HepG2 (cell line): ENCODE results near the gene ANKRD39. TPM values are rescaled to one million over a fixed set of nuclear protein-coding genes. Genes with fewer than 3 reads are reported as not detected.

Experiments used
- ATF6 ChIP-seq: sonication (generic); formaldehyde crosslinking; conservative IDR thresholded peaks from 2 replicates; pipeline ENCODE4 v1.4.0; 2020; ENCODE audit warnings: missing genetic modification reagents
- BRD4 ChIP-seq: sonication (generic); formaldehyde crosslinking; IDR thresholded peaks from 2 replicates; pipeline ENCODE4 v1.4.0; 2020; ENCODE audit warnings: missing genetic modification reagents
- HDAC2 ChIP-seq: sonication (generic); formaldehyde crosslinking; IDR thresholded peaks from 2 replicates; pipeline ENCODE4 v1.4.0; 2020; ENCODE audit warnings: missing genetic modification reagents
- NCOA1 ChIP-seq: sonication (generic); formaldehyde crosslinking; IDR thresholded peaks from 2 replicates; pipeline ENCODE4 v1.9.0; 2021; ENCODE audit warnings: missing genetic modification reagents
- NCOA2 ChIP-seq: sonication (generic); formaldehyde crosslinking; IDR thresholded peaks from 2 replicates; pipeline ENCODE4 v1.8.0; 2022; ENCODE audit warnings: inconsistent platforms
- NCOA5 ChIP-seq: sonication (generic); formaldehyde crosslinking; IDR thresholded peaks from 2 replicates; pipeline ENCODE4 v1.4.0; 2020; ENCODE audit warnings: missing genetic modification reagents
- RFX5 ChIP-seq: IDR thresholded peaks from 2 replicates; pipeline ENCODE4 v1.6.1; 2011; ENCODE audit warnings: low read depth, low read length, improper control_type of control experiment
- SMARCE1 ChIP-seq: fragments of 450-650 bp; IDR thresholded peaks from 2 replicates; pipeline ENCODE4 v1.6.1; 2017; ENCODE audit warnings: borderline replicate concordance
- TARDBP ChIP-seq: sonication (generic); formaldehyde crosslinking; IDR thresholded peaks from 2 replicates; pipeline ENCODE4 v1.8.0; 2022; ENCODE audit warnings: mild to moderate bottlenecking, missing genetic modification reagents
- THYN1 ChIP-seq: sonication (generic); formaldehyde crosslinking; IDR thresholded peaks from 2 replicates; pipeline ENCODE4 v1.8.1; 2023; ENCODE audit warnings: low read depth, mild to moderate bottlenecking, moderate library complexity, missing genetic modification reagents, borderline replicate concordance
- TRIM22 ChIP-seq: fragments of 450-650 bp; IDR thresholded peaks from 2 replicates; pipeline ENCODE4 v1.6.1; 2017
- ZBTB26 ChIP-seq: IDR thresholded peaks from 2 replicates; pipeline ENCODE4 v1.6.1; 2016; ENCODE audit warnings: missing compliant biosample characterization, missing genetic modification reagents, borderline replicate concordance
- ZBTB42 ChIP-seq: sonication (generic); formaldehyde crosslinking; IDR thresholded peaks from 2 replicates; pipeline ENCODE4 v1.5.0; 2020; ENCODE audit warnings: mild to moderate bottlenecking, missing genetic modification reagents
- ZNF12 ChIP-seq: sonication (generic); formaldehyde crosslinking; IDR thresholded peaks from 2 replicates; pipeline ENCODE4 v1.5.0; 2020; ENCODE audit warnings: missing genetic modification reagents
- ZNF331 ChIP-seq: sonication (generic); formaldehyde crosslinking; IDR thresholded peaks from 2 replicates; pipeline ENCODE4 v1.4.0; 2020; ENCODE audit warnings: missing genetic modification reagents
- ZNF33B ChIP-seq: sonication (generic); formaldehyde crosslinking; IDR thresholded peaks from 2 replicates; pipeline ENCODE4 v1.5.1; 2020; ENCODE audit warnings: mild to moderate bottlenecking, missing genetic modification reagents
- ZNF547 ChIP-seq: sonication (generic); formaldehyde crosslinking; IDR thresholded peaks from 2 replicates; pipeline ENCODE4 v1.5.1; 2020; ENCODE audit warnings: mild to moderate bottlenecking, missing genetic modification reagents
- ZNF775 ChIP-seq: sonication (generic); formaldehyde crosslinking; IDR thresholded peaks from 2 replicates; pipeline ENCODE4 v1.4.0; 2020; ENCODE audit warnings: missing genetic modification reagents, mild to moderate bottlenecking, moderate library complexity, borderline replicate concordance
- polyA plus RNA-seq, 8 experiments: library from polyadenylated mRNA; depleted of rRNA in 3 of 8; stranded (reverse) in 7 of 8; unstranded in 1 of 8; fragments of >200 nt; fragmentation: Illumina TruSeq in 4 of 8; extraction: Trizol in 4 of 8; gene quantifications; 2 replicates each; pipeline versions ENCODE4 v1.2.1 to v1.2.3, GENCODE V29; 2011 to 2016; ENCODE audit warnings: low read depth in 4 of 8, missing spikeins in 1 of 8, mixed read lengths in 1 of 8; ENCODE audit not compliant: insufficient read depth in 1 of 8
- total RNA-seq, 5 experiments: library from RNA; depleted of rRNA; stranded (reverse); fragments of >200 nt; fragmentation: Illumina TruSeq; extraction: Trizol; gene quantifications; 2 replicates each; pipeline ENCODE4 v1.2.3, GENCODE V29; 2016; ENCODE audit warnings: low read depth in 1 of 5
- TF ChIP-seq, protein P1 (sequence below): IDR thresholded peaks from 2 replicates; pipeline ENCODE4 v1.6.1; 2016; ENCODE audit warnings: mild to moderate bottlenecking
- TF ChIP-seq, protein P2 (sequence below): sonication (generic); formaldehyde crosslinking; IDR thresholded peaks from 2 replicates; pipeline ENCODE4 v1.4.0; 2020; ENCODE audit warnings: mild to moderate bottlenecking, missing genetic modification reagents
- TF ChIP-seq, protein P3 (sequence below), 2 experiments: fragments of 450-650 bp in 1 of 2; sonication (generic) in 1 of 2; formaldehyde crosslinking; IDR thresholded peaks; 2 replicates each; pipeline versions ENCODE4 v1.5.0 to v1.8.0; 2020 to 2022; ENCODE audit warnings: mild to moderate bottlenecking in 1 of 2, missing genetic modification reagents in 1 of 2

The ANKRD39 gene
- total and polyA plus RNA-seq, 2 of the 13 experiments (the other 11 are each of a cell fraction or from before 2014, with no cell fraction given): 23.2 to 24.8 TPM

DNA sequence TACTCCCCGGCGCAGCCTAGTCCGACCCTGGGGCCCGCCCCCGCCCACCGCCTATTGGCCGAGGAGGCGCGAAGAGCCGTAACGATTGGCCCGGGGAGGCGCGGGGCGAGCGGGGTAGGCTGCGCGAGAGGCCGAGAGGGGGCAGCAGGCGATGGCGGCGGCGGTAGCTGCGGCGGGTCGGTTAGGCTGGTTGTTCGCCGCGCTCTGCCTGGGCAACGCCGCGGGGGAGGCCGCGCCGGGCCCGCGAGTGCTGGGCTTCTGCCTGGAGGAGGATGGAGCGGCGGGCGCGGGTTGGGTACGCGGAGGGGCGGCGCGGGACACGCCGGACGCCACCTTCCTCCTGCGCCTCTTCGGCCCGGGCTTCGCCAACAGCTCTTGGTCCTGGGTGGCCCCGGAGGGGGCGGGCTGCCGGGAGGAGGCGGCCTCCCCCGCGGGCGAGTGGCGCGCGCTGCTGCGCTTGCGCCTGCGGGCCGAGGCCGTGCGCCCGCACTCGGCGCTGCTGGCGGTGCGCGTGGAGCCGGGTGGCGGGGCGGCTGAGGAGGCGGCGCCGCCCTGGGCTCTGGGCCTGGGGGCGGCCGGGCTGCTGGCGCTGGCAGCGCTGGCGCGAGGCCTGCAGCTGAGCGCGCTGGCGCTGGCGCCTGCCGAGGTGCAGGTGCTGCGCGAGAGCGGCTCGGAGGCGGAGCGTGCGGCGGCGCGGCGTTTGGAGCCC, 41.5 kb downstream of the ANKRD39 start, which contains the start of gene CNNM3 (continued):
- TF ChIP-seq TRIM22: no peak
- TF ChIP-seq NCOA5 (CRISPR knock-in tag): no peak
- peak; percentile 80; the same call in 1 of the 2 replicates for TF ChIP-seq ZNF331 (CRISPR knock-in tag)
- TF ChIP-seq ZBTB42: no peak
- no peak for TF ChIP-seq ZNF12 (CRISPR knock-in tag)
- TF ChIP-seq NCOA1 (CRISPR knock-in tag): no peak
- TF ChIP-seq, protein P1, sequence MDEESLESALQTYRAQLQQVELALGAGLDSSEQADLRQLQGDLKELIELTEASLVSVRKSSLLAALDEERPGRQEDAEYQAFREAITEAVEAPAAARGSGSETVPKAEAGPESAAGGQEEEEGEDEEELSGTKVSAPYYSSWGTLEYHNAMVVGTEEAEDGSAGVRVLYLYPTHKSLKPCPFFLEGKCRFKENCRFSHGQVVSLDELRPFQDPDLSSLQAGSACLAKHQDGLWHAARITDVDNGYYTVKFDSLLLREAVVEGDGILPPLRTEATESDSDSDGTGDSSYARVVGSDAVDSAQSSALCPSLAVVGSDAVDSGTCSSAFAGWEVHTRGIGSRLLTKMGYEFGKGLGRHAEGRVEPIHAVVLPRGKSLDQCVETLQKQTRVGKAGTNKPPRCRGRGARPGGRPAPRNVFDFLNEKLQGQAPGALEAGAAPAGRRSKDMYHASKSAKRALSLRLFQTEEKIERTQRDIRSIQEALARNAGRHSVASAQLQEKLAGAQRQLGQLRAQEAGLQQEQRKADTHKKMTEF: peak; percentile 62; the same call in 1 of the 2 replicates
- 0 out of 2 replicates have a peak, but pooled peaks have one; percentile 30 for TF ChIP-seq BRD4 (CRISPR knock-in tag)
- no peak; the same call in 1 of the 2 replicates for TF ChIP-seq NCOA2 (CRISPR knock-in tag)
- no peak for TF ChIP-seq HDAC2 (CRISPR knock-in tag)
- no peak for TF ChIP-seq SMARCE1
- TF ChIP-seq, protein P2, sequence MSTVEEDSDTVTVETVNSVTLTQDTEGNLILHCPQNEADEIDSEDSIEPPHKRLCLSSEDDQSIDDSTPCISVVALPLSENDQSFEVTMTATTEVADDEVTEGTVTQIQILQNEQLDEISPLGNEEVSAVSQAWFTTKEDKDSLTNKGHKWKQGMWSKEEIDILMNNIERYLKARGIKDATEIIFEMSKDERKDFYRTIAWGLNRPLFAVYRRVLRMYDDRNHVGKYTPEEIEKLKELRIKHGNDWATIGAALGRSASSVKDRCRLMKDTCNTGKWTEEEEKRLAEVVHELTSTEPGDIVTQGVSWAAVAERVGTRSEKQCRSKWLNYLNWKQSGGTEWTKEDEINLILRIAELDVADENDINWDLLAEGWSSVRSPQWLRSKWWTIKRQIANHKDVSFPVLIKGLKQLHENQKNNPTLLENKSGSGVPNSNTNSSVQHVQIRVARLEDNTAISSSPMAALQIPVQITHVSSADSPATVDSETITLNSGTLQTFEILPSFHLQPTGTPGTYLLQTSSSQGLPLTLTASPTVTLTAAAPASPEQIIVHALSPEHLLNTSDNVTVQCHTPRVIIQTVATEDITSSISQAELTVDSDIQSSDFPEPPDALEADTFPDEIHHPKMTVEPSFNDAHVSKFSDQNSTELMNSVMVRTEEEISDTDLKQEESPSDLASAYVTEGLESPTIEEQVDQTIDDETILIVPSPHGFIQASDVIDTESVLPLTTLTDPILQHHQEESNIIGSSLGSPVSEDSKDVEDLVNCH: 0 out of 2 replicates have a peak, but pooled peaks have one; percentile 60
- no peak; the same call in 1 of the 2 replicates for TF ChIP-seq ZNF33B (CRISPR knock-in tag)
- peak; percentile 90 for TF ChIP-seq TARDBP
- TF ChIP-seq ATF6: no peak
- TF ChIP-seq ZNF775 (CRISPR knock-in tag): no peak; the same call in 1 of the 2 replicates
- TF ChIP-seq ZBTB26 (CRISPR knock-in tag): no peak; the same call in 1 of the 2 replicates
- peak; percentile 91 for TF ChIP-seq ZNF547 (CRISPR knock-in tag)
- TF ChIP-seq RFX5: 0 out of 2 replicates have a peak, but pooled peaks have one; percentile 29
- TF ChIP-seq, protein P3, sequence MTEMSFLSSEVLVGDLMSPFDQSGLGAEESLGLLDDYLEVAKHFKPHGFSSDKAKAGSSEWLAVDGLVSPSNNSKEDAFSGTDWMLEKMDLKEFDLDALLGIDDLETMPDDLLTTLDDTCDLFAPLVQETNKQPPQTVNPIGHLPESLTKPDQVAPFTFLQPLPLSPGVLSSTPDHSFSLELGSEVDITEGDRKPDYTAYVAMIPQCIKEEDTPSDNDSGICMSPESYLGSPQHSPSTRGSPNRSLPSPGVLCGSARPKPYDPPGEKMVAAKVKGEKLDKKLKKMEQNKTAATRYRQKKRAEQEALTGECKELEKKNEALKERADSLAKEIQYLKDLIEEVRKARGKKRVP (CRISPR knock-in tag; IDR thresholded peaks at IDR 0.05): no peak; a peak in 1 of 4 replicates
- TF ChIP-seq THYN1 (CRISPR knock-in tag): no peak
